ENCODE results near the gene LRRC2. TPM values are rescaled to one million over a fixed set of nuclear protein-coding genes. Genes with fewer than 3 reads are reported as not detected.

The LRRC2 gene
- total RNA-seq, 4 donors from 2014 or later, result 0.62 to 2.0 (median 1.1) TPM; not detected in 1

DNA sequence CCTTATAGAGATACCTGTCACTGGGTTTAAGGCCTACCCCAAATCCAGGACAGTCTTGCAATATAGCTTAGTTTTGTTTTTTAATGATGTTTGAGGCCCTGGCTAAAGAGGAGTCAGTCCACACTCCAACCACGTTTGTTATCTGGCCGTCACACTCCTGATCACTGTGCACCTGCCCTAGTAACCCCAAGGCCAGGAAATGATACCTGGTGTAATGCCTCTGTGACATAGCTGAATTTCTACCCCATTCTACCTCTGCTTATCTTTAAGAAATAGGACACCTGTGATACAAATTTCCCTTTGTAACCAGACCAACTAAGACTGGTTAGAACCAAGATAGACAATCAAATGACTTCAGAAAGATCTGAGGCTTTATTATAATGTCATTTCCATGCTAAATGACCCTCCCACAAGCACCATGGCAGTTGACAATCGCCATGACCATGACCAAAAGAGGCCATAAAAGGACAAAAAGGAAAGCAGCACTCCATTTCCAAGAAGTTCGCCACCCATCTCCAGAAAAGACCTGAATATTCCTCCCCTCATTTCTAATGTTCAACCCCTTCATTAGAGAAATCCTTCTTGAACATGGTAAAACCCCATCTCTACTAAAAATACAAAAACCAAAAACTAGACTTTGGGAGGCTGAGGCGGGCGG, 73.1 kb downstream of the LRRC2 start:
- Histone ChIP-seq H3K27ac (no peak overlapping the region), H3K4me3 (no peak overlapping the region), H3K36me3 (no peaks in the 10 kb centered on the region), H3K9me3 (no peaks in the 10 kb centered on the region), H3K4me1 (peaks cover 0 to 7% (median 4%) of the 10 kb centered on the region in 3 donors), H3K27me3 (peaks cover 8% of the 10 kb centered on the region)
- 80 to 84% methylated on average over 1 to 6 of the region's 6 CpGs for WGBS, 2 donors (ENCODE audit: low coverage in 1 of 2)
- TF ChIP-seq EP300 (IDR thresholded peaks at IDR 0.05) (no peak), POLR2AphosphoS5 (IDR thresholded peaks at IDR 0.05) (no peak), POLR2A (IDR thresholded peaks at IDR 0.05) (no peak)
- TF ChIP-seq, protein P1, sequence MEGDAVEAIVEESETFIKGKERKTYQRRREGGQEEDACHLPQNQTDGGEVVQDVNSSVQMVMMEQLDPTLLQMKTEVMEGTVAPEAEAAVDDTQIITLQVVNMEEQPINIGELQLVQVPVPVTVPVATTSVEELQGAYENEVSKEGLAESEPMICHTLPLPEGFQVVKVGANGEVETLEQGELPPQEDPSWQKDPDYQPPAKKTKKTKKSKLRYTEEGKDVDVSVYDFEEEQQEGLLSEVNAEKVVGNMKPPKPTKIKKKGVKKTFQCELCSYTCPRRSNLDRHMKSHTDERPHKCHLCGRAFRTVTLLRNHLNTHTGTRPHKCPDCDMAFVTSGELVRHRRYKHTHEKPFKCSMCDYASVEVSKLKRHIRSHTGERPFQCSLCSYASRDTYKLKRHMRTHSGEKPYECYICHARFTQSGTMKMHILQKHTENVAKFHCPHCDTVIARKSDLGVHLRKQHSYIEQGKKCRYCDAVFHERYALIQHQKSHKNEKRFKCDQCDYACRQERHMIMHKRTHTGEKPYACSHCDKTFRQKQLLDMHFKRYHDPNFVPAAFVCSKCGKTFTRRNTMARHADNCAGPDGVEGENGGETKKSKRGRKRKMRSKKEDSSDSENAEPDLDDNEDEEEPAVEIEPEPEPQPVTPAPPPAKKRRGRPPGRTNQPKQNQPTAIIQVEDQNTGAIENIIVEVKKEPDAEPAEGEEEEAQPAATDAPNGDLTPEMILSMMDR (IDR thresholded peaks at IDR 0.05), result no peak
- ATAC-seq, result no peak

DNA sequence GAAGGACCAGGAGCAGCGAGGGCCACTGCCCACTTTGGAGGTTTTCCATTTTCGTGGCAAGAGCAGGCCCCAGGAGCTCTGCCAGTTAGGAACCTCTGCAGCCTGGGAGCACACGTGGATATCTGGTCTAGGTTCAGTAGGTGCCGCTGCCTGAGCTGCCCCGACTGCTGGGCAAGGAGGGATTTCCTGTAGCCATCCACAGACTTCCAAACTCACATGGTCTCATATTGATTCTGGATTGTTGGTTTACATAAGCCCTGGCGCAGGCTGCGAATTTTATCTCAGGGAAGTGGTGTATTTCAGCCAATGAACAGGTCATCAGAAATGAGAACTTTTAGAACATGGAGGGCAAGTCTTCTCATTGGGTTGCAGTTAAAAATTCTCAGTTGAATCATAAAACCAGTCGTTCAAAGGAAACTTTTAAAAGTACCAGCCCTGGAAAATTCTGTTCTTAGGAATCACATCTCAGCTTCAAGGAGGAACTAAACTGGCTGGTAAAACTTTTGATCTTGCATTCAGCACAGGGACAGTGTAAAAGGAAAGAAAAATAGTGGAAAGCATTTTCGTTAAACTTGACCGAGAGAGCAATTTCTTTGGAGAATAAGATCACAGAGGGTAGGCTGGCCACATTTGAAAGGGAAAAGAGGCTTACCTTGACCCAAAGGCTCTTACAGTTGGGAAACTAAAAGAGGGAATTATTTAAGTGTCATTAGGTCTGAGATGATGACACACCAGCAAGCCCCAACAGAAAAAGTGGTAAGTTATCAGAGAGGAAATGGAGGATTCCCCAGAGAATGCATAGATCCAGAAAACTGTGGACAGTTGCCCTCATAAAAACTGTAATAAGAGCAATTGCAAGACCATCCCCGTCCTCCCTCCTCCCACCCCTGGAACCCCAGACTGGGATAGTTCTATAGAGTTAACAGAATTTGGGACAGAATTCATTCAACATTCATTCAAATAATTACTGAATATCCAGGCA, 74.7 kb downstream of the LRRC2 start:
- WGBS, 2 donors (ENCODE audit: low coverage in 1 of 2), result 59 to 76% methylated on average over 8 to 11 of the region's 11 CpGs
- ATAC-seq, result no peak
- H3K4me3 ChIP-seq, result no peak overlapping the region
- no peak overlapping the region for H3K27ac ChIP-seq
- H3K9me3 ChIP-seq, result no peaks in the 10 kb centered on the region
- TF ChIP-seq, protein P1 (IDR thresholded peaks at IDR 0.05), result no peak
- TF ChIP-seq POLR2AphosphoS5 (IDR thresholded peaks at IDR 0.05) (no peak), EP300 (IDR thresholded peaks at IDR 0.05) (no peak)
- peaks cover 0 to 7% (median 4%) of the 10 kb centered on the region in 3 donors for H3K4me1 ChIP-seq
- H3K27me3 ChIP-seq, result peaks cover 6% of the 10 kb centered on the region
- H3K36me3 ChIP-seq, result no peaks in the 10 kb centered on the region

DNA sequence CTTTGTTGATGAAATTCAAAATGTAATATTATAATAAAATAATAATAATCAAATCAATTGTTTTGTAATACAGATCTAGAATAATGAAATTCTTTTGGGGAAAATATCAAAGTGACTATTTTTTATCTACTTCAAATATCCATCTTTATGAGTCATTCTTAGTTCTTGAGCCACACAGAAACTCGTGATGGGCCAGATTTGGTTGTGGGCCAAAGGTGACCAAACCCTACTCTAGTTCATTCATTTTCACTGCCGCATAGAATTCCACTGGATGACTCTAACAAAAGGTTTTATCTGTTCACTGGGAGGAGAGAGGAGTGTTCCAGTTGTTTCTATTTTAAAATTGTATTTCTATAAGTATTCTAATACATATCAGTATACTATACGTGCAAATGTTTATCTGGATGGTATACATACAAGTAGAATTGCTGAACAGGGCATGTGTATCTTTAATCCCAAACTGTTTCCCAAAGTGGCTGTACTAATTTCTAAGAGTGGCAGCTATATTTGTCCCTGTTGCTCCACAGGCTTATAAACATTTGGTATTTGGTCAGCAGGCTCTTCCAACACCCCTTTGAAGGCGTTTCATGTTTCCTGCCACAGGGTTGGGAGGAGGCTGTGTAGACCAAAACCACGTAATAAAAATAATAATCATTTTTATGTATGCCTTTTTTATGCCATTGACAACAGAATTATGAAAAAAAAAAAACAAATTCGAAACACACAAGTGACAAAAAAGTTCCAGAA, 75.6 kb downstream of the LRRC2 start:
- 75 to 84% methylated on average over 4 to 6 of the region's 6 CpGs for WGBS, 2 donors (ENCODE audit: low coverage in 1 of 2)
- H3K36me3 ChIP-seq, result no peaks in the 10 kb centered on the region
- no peak for TF ChIP-seq EP300 (IDR thresholded peaks at IDR 0.05)
- TF ChIP-seq, protein P1 (IDR thresholded peaks at IDR 0.05), result no peak
- TF ChIP-seq POLR2A (IDR thresholded peaks at IDR 0.05), result no peak
- TF ChIP-seq POLR2AphosphoS5 (IDR thresholded peaks at IDR 0.05), result no peak
- no peaks in the 10 kb centered on the region for H3K9me3 ChIP-seq
- H3K27me3 ChIP-seq, result peaks cover 15% of the 10 kb centered on the region
- H3K4me1 ChIP-seq, result peaks cover 0 to 7% (median 4%) of the 10 kb centered on the region in 3 donors
- no peak overlapping the region for H3K27ac ChIP-seq
- no peak overlapping the region for H3K4me3 ChIP-seq
- ATAC-seq, result no peak

DNA sequence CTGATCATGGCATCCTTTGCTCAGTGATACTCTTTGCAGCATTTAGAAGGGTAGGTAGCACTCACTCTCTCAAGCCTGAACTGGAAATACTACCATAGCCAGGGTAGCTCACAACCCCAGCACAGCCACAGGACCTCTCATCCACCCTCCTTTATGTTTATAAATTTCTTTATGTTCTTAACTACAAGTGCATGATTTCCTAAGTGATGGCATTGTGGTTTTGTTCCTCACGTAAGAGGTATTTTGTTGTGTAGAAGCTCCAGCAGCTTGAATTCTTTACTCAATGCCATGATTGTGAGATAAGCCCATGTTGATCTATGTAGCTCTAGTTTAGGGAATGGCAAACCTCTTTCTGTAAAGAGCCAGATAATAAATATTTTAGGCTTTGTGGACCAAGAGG, 76.2 kb downstream of the LRRC2 start:
- Histone ChIP-seq H3K27ac (no peak overlapping the region), H3K27me3 (peaks cover 21% of the 10 kb centered on the region), H3K4me3 (no peak overlapping the region), H3K36me3 (no peaks in the 10 kb centered on the region), H3K9me3 (no peaks in the 10 kb centered on the region), H3K4me1 (peaks cover 0 to 7% (median 4%) of the 10 kb centered on the region in 3 donors)
- 80% methylated on average over 1 of the region's 1 CpG; no CpG with 5 or more reads in 1 of the 2 donors for WGBS, 2 donors (ENCODE audit: low coverage in 1 of 2)
- no peak for ATAC-seq
- TF ChIP-seq EP300 (IDR thresholded peaks at IDR 0.05), result no peak
- TF ChIP-seq POLR2A (IDR thresholded peaks at IDR 0.05), result no peak
- TF ChIP-seq, protein P1 (IDR thresholded peaks at IDR 0.05), result no peak
- TF ChIP-seq POLR2AphosphoS5 (IDR thresholded peaks at IDR 0.05), result no peak
